Measurements from ENCODE around the gene DESI1.

- no peak for TF ChIP-seq POLR2A (IDR thresholded peaks at IDR 0.05)
- TF ChIP-seq CTCF (IDR thresholded peaks at IDR 0.05): no peak
These were observed 33.5 kb downstream of the DESI1 start for GRCh38 chr22:41587347-41587723.
